Measurements from ENCODE around the gene TNNC2. TPM values are rescaled to one million over a fixed set of nuclear protein-coding genes. Genes with fewer than 3 reads are reported as not detected.

The TNNC2 gene
- total RNA-seq, 1 experiment from 2014 or later: 4.6 TPM

GRCh38 chr20:45845452-45845851 lies 18.3 kb upstream of the TNNC2 start:
- H3K79me1 ChIP-seq (ENCODE audit: insufficient read depth, low read depth, low read length, poor library complexity, severe bottlenecking): no peaks in the 10 kb centered on the region
- H3K56ac ChIP-seq (ENCODE audit: insufficient read length, low read depth, low read length): no peak overlapping the region
- no peak overlapping the region for H3K18ac ChIP-seq (ENCODE audit: insufficient read length, low read depth, low read length)
- no peak for TF ChIP-seq CTCF (conservative IDR thresholded peaks at IDR 0.05)
- no peaks in the 10 kb centered on the region for H4K20me1 ChIP-seq (ENCODE audit: control insufficient read depth, insufficient read depth, insufficient read length)
- peaks cover 7 to 59% (median 45%) of the 10 kb centered on the region in 3 experiments for H3K36me3 Mint-ChIP-seq (ENCODE audit: insufficient read depth in 1 of 3, low read depth in 3 of 3)
- no peaks in the 10 kb centered on the region for H3K27me3 Mint-ChIP-seq (ENCODE audit: low read depth)
- H3K4me1 Mint-ChIP-seq: no peaks in the 10 kb centered on the region
- no peak overlapping the region for H4K5ac ChIP-seq (ENCODE audit: insufficient read length, low read depth, low read length)
- H3K4me1 ChIP-seq (ENCODE audit: insufficient read depth, low read length): no peaks in the 10 kb centered on the region
- H2BK12ac ChIP-seq (ENCODE audit: insufficient read length, low read depth, low read length): no peak overlapping the region
- H3K23ac ChIP-seq (ENCODE audit: insufficient read length, low read depth, low read length): no peak overlapping the region
- no peak overlapping the region for H3K4me3 Mint-ChIP-seq
- no peaks in the 10 kb centered on the region for H3K9me3 Mint-ChIP-seq
- H4K8ac ChIP-seq (replicated peaks; ENCODE audit: insufficient read length, low read depth, low read length): no peak overlapping the region
- no peak overlapping the region for H3K4ac ChIP-seq (ENCODE audit: low read depth, low read length)
- no peaks in the 10 kb centered on the region for H3K79me2 ChIP-seq (ENCODE audit: insufficient read depth, low read length)
- no peak overlapping the region for H2BK5ac ChIP-seq (ENCODE audit: insufficient read length, low read length)
- H3K14ac ChIP-seq (ENCODE audit: insufficient read depth, low read length): no peak overlapping the region
- peaks cover 3% of the 10 kb centered on the region for H3K23me2 ChIP-seq (ENCODE audit: insufficient read length, low read depth, low read length, poor library complexity, severe bottlenecking)
- no peak overlapping the region for H3T11ph ChIP-seq (ENCODE audit: low read length)
- H3K27ac ChIP-seq (ENCODE audit: insufficient read length, low read depth, low read length): no peak overlapping the region
- H2AK5ac ChIP-seq (ENCODE audit: insufficient read length, low read length): no peak overlapping the region
- H2BK120ac ChIP-seq (ENCODE audit: low read depth, low read length, poor library complexity, severe bottlenecking): no peak overlapping the region
- H3K9ac ChIP-seq (ENCODE audit: extremely low read depth, insufficient read length, low read length): no peak overlapping the region
- H2BK20ac ChIP-seq (ENCODE audit: low read depth, low read length, poor library complexity, severe bottlenecking): no peak overlapping the region
- no peak overlapping the region for H3K27ac Mint-ChIP-seq
- no peaks in the 10 kb centered on the region for H3K27me3 ChIP-seq (ENCODE audit: insufficient read depth, low read length)
- DNase-seq: no peak
- H3K4me2 ChIP-seq (ENCODE audit: insufficient read depth, insufficient read length, low read length): no peak overlapping the region
- H2AFZ ChIP-seq (ENCODE audit: low read length): no peak overlapping the region
- no peak overlapping the region for H2BK15ac ChIP-seq (ENCODE audit: low read depth, low read length)
- no peak overlapping the region for H4K91ac ChIP-seq (ENCODE audit: insufficient read length, low read depth, low read length)
- H3K9me3 ChIP-seq (ENCODE audit: control insufficient read depth, low read depth, low read length): no peaks in the 10 kb centered on the region

Data from H9 (cell line).